Measurements from ENCODE around the gene ITGA8. TPM values are rescaled to one million over a fixed set of nuclear protein-coding genes. Genes with fewer than 3 reads are reported as not detected.

The ITGA8 gene
- total and polyA plus RNA-seq, 9 of the 15 experiments (the other 6 are each of a cell fraction or from before 2014, with no cell fraction given) = 0.01 to 0.07 (median 0.04) TPM; not detected in 5

- TF ChIP-seq PKNOX1 (IDR thresholded peaks at IDR 0.05) (peak; percentile 35; the same call in 1 of the 2 replicates), FOXK2 (conservative IDR thresholded peaks at IDR 0.05 in 1 of 2, IDR thresholded peaks at IDR 0.05 in 1 of 2; ENCODE audit: low read depth in 2 of 2) (peak; percentile 83 to 84)
Observed at GRCh38 chr10:15651175-15651574, 68.5 kb downstream of the ITGA8 start (continued).

GRCh38 chr10:15642095-15642494 is 77.6 kb downstream of the ITGA8 start:
- no peaks in the 10 kb centered on the region for H3K9me3 ChIP-seq (replicated peaks; ENCODE audit: control insufficient read depth, insufficient read depth, low read depth, low read length)
- POLR2A ChIA-PET = no interaction called here
- in situ Hi-C loops (cut with MboI) = no loop called here
- WGBS (ENCODE audit: insufficient coverage, low coverage, missing lambda C conversion rate) = 20% methylated on average over 2 of the region's 2 CpGs
- no peak for ATAC-seq
- no peak for FAIRE-seq
- BruUV-seq (replicated peaks) = no TSS peak
- intact Hi-C loops (cut with micrococcal nuclease) = loop anchor here (10.0 kb wide), 1 partner anchor 183 kb away; no protein-coding TSS in a partner anchor
- TF ChIP-seq ZNF197 (CRISPR knock-in tag; IDR thresholded peaks at IDR 0.05; ENCODE audit: low read depth) (no peak), CHD1 (IDR thresholded peaks at IDR 0.05; ENCODE audit: low read length) (no peak), ZNF395 (CRISPR knock-in tag; IDR thresholded peaks at IDR 0.05) (no peak), ZNF324 (CRISPR knock-in tag; IDR thresholded peaks at IDR 0.05) (no peak), TEAD2 (tag; IDR thresholded peaks at IDR 0.05) (no peak), TSC22D4 (tag; IDR thresholded peaks at IDR 0.05) (no peak), NFRKB (IDR thresholded peaks at IDR 0.05; ENCODE audit: low read depth) (no peak), ILK (tag; IDR thresholded peaks at IDR 0.05; ENCODE audit: borderline replicate concordance, low read depth) (no peak), ZC3H4 (CRISPR knock-in tag; IDR thresholded peaks at IDR 0.05; ENCODE audit: borderline replicate concordance) (no peak), ZNF121 (CRISPR knock-in tag; conservative IDR thresholded peaks at IDR 0.05) (no peak)
- H3K36me3 ChIP-seq (ENCODE audit: control insufficient read depth, insufficient read depth, low read length) = no peaks in the 10 kb centered on the region
- no peak overlapping the region for H3K27ac ChIP-seq (ENCODE audit: extremely low read depth, low read depth, low read length)
- no peak overlapping the region for H3K4me2 ChIP-seq (ENCODE audit: insufficient read depth, low read length)
- no peak overlapping the region for H3K9ac ChIP-seq (ENCODE audit: insufficient read depth in 1 of 2, low read depth in 2 of 2, low read length in 2 of 2)
- no peaks in the 10 kb centered on the region for H3K79me2 ChIP-seq (ENCODE audit: control insufficient read depth, insufficient read depth, low read length)
- H3K4me1 ChIP-seq (replicated peaks in 1 of 2; ENCODE audit: control insufficient read depth in 2 of 2, insufficient read depth in 2 of 2, low read length in 2 of 2) = no peaks in the 10 kb centered on the region
- no peaks in the 10 kb centered on the region for H3K9me1 ChIP-seq (ENCODE audit: control insufficient read depth, insufficient read depth, low read length)
- no peak overlapping the region for H2AFZ ChIP-seq (ENCODE audit: low read depth, low read length)
- H4K20me1 ChIP-seq (replicated peaks; ENCODE audit: control insufficient read depth, insufficient read depth, low read length) = no peaks in the 10 kb centered on the region
- H3K4me3 ChIP-seq = no peak overlapping the region
- peaks cover 6 to 12% of the 10 kb centered on the region in 2 experiments; a peak in 3 of 5 replicates for H3K27me3 ChIP-seq (ENCODE audit: control insufficient read depth in 2 of 2, insufficient read depth in 2 of 2, low read length in 2 of 2)
- DNase-seq (ENCODE audit: extremely low read depth in 1 of 4, low spot score in 3 of 4) = no peak
- CTCF ChIA-PET (ENCODE audit: low intra/inter-chr PET ratio) = no interaction called here
